Dermis blood vessel endothelial cell (primary cell): Measurements from ENCODE around the gene LBP. TPM values are rescaled to one million over a fixed set of nuclear protein-coding genes. Genes with fewer than 3 reads are reported as not detected.
"Not testable (repeated sequence)": the region's sequence is repeated elsewhere in the genome, so short reads cannot be mapped to it uniquely, and the experiment has no call there.

Experiments
- DNase-seq: peaks from one replicate; pipeline ENCODE4 v3.0.0; 2010
- total RNA-seq: library from RNA; depleted of rRNA; stranded (reverse); fragments of >200 nt; gene quantifications from 2 replicates; pipeline ENCODE4 v1.2.3, GENCODE V29; 2014

The LBP gene
- total RNA-seq, result 0.05 TPM in 1 of 2 replicates, not detected in the other

- no peak for DNase-seq
Measured at GRCh38 chr20:38346247-38346651, at the start of gene LBP. LBP (plus strand) TSS chr20:38346482; CDS start chr20:38346517, 35 bp downstream.

GRCh38 chr20:38297916-38298674 lies 48.2 kb upstream of the LBP start:
- DNase-seq, result no peak

- DNase-seq, result no peak
Measured at GRCh38 chr20:38298768-38299288, 47.5 kb upstream of the LBP start.

- no peak for DNase-seq
Measured at GRCh38 chr20:38299963-38300362, 46.3 kb upstream of the LBP start.

- no peak for DNase-seq
Measured at GRCh38 chr20:38300438-38300837, 45.8 kb upstream of the LBP start.

- DNase-seq, result no peak
Measured at GRCh38 chr20:38301309-38301708, 45.0 kb upstream of the LBP start.

GRCh38 chr20:38302786-38303185 lies 43.5 kb upstream of the LBP start:
- no peak for DNase-seq

GRCh38 chr20:38303908-38304379 lies 42.3 kb upstream of the LBP start, which contains the start of gene BPI:
BPI (plus strand) TSS chr20:38304156; CDS start chr20:38304224, 68 bp downstream.
- DNase-seq, result no peak

GRCh38 chr20:38304845-38305447 lies 41.3 kb upstream of the LBP start:
- peak; percentile 67 for DNase-seq

- DNase-seq, result no peak
Measured at GRCh38 chr20:38305541-38305940, 40.7 kb upstream of the LBP start.

- DNase-seq, result no peak
Measured at GRCh38 chr20:38306379-38306778, 39.9 kb upstream of the LBP start.

GRCh38 chr20:38307371-38308046 lies 38.8 kb upstream of the LBP start:
- no peak for DNase-seq

GRCh38 chr20:38308047-38308438 lies 38.2 kb upstream of the LBP start:
- DNase-seq, result no peak

- DNase-seq, result no peak
Measured at GRCh38 chr20:38308447-38308846, 37.8 kb upstream of the LBP start.

- DNase-seq, result no peak
Measured at GRCh38 chr20:38311091-38311490, 35.2 kb upstream of the LBP start.

- no peak for DNase-seq
Measured at GRCh38 chr20:38311491-38311890, 34.8 kb upstream of the LBP start.

GRCh38 chr20:38313676-38314075 lies 32.6 kb upstream of the LBP start:
- no peak for DNase-seq

- not testable (repeated sequence) for DNase-seq
Measured at GRCh38 chr20:38314350-38314749, 31.9 kb upstream of the LBP start.

- peak; percentile 16 for DNase-seq
Measured at GRCh38 chr20:38315290-38315966, 30.9 kb upstream of the LBP start.

GRCh38 chr20:38316341-38316740 lies 29.9 kb upstream of the LBP start:
- no peak for DNase-seq

GRCh38 chr20:38317422-38317821 lies 28.9 kb upstream of the LBP start:
- no peak for DNase-seq

- peak; percentile 4 for DNase-seq
Measured at GRCh38 chr20:38320221-38320620, 26.1 kb upstream of the LBP start.
